NB4 (cell line): ENCODE data around the gene AGPS.
"Not testable (repeated sequence)": the region's sequence is repeated elsewhere in the genome, so short reads cannot be mapped to it uniquely, and the experiment has no call there.

Experiments used
- CTCF ChIP-seq: IDR thresholded peaks from one replicate; pipeline ENCODE4 v1.5.1; 2012; ENCODE audit warnings: low read depth, low read length
- MAX ChIP-seq: IDR thresholded peaks from 2 replicates; pipeline ENCODE4 v1.6.1; 2011; ENCODE audit warnings: low read depth, low read length
- MYC ChIP-seq: IDR thresholded peaks from 2 replicates; pipeline ENCODE4 v1.6.1; 2011; ENCODE audit warnings: low read depth, low read length
- POLR2A ChIP-seq: IDR thresholded peaks from 2 replicates; pipeline ENCODE4 v1.6.1; 2011; ENCODE audit warnings: mild to moderate bottlenecking; ENCODE audit not compliant: insufficient read length; ENCODE audit errors: extremely low read depth

DNA sequence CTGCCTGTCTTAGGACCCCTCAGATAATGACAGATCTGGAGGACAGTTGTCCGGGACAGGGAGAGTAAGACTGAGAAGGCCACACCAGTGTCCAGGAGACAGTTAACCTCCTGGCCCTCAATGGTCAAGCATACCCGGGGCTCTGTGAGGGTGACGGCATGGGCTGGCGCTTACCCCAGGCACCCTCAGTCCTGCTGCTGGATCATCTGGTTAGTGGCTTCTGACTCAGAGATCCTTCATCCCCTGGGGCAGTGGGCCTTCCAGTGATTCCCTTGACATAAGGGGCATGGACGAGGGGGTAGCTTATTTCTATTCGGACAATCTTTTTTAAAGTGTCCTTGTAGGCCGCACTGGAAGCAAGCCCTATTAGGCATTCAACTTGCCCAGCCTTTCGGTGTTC lies 18.1 kb downstream of the AGPS start:
- TF ChIP-seq MAX, POLR2A, CTCF, MYC: not testable (repeated sequence)
